Measurements from ENCODE around the gene PRKCI.

- TF ChIP-seq CTCF (IDR thresholded peaks at IDR 0.05) (no peak), ZFX (IDR thresholded peaks at IDR 0.05; ENCODE audit: borderline replicate concordance) (no peak)
These were observed 99.3 kb downstream of the PRKCI start for GRCh38 chr3:170321321-170322034.
